Trophoblast cell (in vitro differentiated cells and primary cell): Measurements from ENCODE around the gene ADRM1.

Experiments used
- DNase-seq, 2 donors: peaks; one replicate each; pipeline ENCODE4 v3.0.0-alpha.2; 2016
- H2AFZ ChIP-seq: 2 replicates; pipeline ENCODE4 v1.6.1; 2013; ENCODE audit warnings: low read length, moderate library complexity, mild to moderate bottlenecking; ENCODE audit not compliant: insufficient read depth, poor library complexity
- H2AK5ac ChIP-seq: 2 replicates; pipeline ENCODE4 v1.6.1; 2013; ENCODE audit warnings: mild to moderate bottlenecking, low read length
- H2BK120ac ChIP-seq: 2 replicates; pipeline ENCODE4 v1.6.1; 2013; ENCODE audit warnings: low read length, mild to moderate bottlenecking, moderate library complexity; ENCODE audit not compliant: insufficient read depth, poor library complexity
- H2BK12ac ChIP-seq: 2 replicates; pipeline ENCODE4 v1.6.1; 2013; ENCODE audit warnings: mild to moderate bottlenecking, low read length, moderate library complexity
- H2BK5ac ChIP-seq: 2 replicates; pipeline ENCODE4 v1.6.1; 2013; ENCODE audit warnings: low read length, low read depth, moderate library complexity, mild to moderate bottlenecking; ENCODE audit not compliant: poor library complexity
- H3K14ac ChIP-seq: 2 replicates; pipeline ENCODE4 v1.6.1; 2013; ENCODE audit warnings: mild to moderate bottlenecking, low read length
- H3K18ac ChIP-seq: 2 replicates; pipeline ENCODE4 v1.6.1; 2013; ENCODE audit warnings: mild to moderate bottlenecking, low read length
- H3K23ac ChIP-seq: 2 replicates; pipeline ENCODE4 v1.6.1; 2013; ENCODE audit warnings: low read length
- H3K27ac ChIP-seq: 2 replicates; pipeline ENCODE4 v1.5.1; 2013; ENCODE audit warnings: low read depth, mild to moderate bottlenecking, inconsistent platforms, low read length, moderate library complexity
- H3K27me3 ChIP-seq: 2 replicates; pipeline ENCODE4 v1.6.1; 2013; ENCODE audit warnings: inconsistent platforms, mild to moderate bottlenecking, low read length, moderate library complexity; ENCODE audit not compliant: insufficient read depth
- H3K36me3 ChIP-seq, 2 experiments: 1 replicate in 1 of 2; 2 replicates in 1 of 2; pipeline ENCODE4 v1.6.1; 2013; ENCODE audit warnings: low read length in 2 of 2, mild to moderate bottlenecking in 2 of 2, moderate library complexity in 1 of 2; ENCODE audit not compliant: insufficient read depth in 2 of 2, control insufficient read depth in 1 of 2
- H3K4ac ChIP-seq: 2 replicates; pipeline ENCODE4 v1.6.1; 2013; ENCODE audit warnings: low read depth, mild to moderate bottlenecking, low read length, moderate library complexity
- H3K4me1 ChIP-seq, 2 experiments: 1 replicate in 1 of 2; 2 replicates in 1 of 2; pipeline ENCODE4 v1.6.1; 2013; ENCODE audit warnings: low read length in 2 of 2, mild to moderate bottlenecking in 2 of 2, moderate library complexity in 1 of 2; ENCODE audit not compliant: insufficient read depth in 2 of 2, control insufficient read depth in 1 of 2
- H3K4me2 ChIP-seq: 2 replicates; pipeline ENCODE4 v1.6.1; 2013; ENCODE audit warnings: inconsistent platforms, mild to moderate bottlenecking, low read length, moderate library complexity
- H3K4me3 ChIP-seq: 2 replicates; pipeline ENCODE4 v1.5.1; 2013; ENCODE audit warnings: mild to moderate bottlenecking, low read depth, low read length, inconsistent platforms
- H3K79me1 ChIP-seq: one replicate; pipeline ENCODE4 v1.6.1; 2013; ENCODE audit warnings: low read length
- H3K79me2 ChIP-seq: 2 replicates; pipeline ENCODE4 v1.6.1; 2013; ENCODE audit warnings: low read length, mild to moderate bottlenecking; ENCODE audit not compliant: control insufficient read depth, insufficient read depth, poor library complexity
- H3K9ac ChIP-seq: 2 replicates; pipeline ENCODE4 v1.6.1; 2013; ENCODE audit warnings: mild to moderate bottlenecking, low read length
- H3K9me3 ChIP-seq: 2 replicates; pipeline ENCODE4 v1.6.1; 2013; ENCODE audit warnings: low read depth, mild to moderate bottlenecking, control low read depth, inconsistent platforms, low read length; ENCODE audit not compliant: insufficient read depth
- H4K12ac ChIP-seq: 2 replicates; pipeline ENCODE4 v1.6.1; 2013; ENCODE audit warnings: low read depth, mild to moderate bottlenecking, low read length, moderate library complexity
- H4K8ac ChIP-seq: 2 replicates; pipeline ENCODE4 v1.6.1; 2013; ENCODE audit warnings: low read depth, mild to moderate bottlenecking, low read length, moderate library complexity
- H4K91ac ChIP-seq: one replicate; pipeline ENCODE4 v1.6.1; 2013; ENCODE audit warnings: low read depth, mild to moderate bottlenecking, low read length, moderate library complexity
- WGBS: extraction: QIAGEN DNeasy Blood & Tissue Kit; methylation state at CpG from one replicate; pipeline ENCODE4 v1.1.7; 2013; ENCODE audit warnings: missing lambda C conversion rate; ENCODE audit not compliant: insufficient read length, insufficient coverage; ENCODE audit errors: extremely low coverage; 5-methylcytosine and 5-hydroxymethylcytosine counted together

The ADRM1 gene

DNA sequence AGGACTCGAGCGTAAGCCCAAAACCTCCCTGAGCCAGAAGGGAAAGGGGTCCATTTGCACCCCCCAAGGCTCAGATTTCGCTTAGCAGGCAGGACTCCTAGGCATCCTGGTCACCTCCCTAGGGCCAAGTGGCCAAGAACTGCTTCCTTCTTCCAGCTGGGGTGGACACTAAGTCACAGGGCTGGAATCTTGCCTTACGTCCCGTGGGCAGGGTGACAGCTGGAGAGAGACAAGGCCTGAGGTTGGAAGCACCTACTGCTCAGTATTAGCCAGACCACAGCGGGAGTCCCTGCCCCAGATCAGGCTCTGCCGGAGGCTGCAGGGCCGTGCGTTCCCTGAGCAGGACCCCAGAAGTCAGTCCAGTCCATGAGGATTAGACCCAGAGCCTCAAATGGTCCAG lies 44.6 kb downstream of the ADRM1 start:
- H2AK5ac ChIP-seq, result no peak overlapping the region
- no CpG with 5 or more reads among the region's 9 CpGs for WGBS
- no peak overlapping the region for H4K8ac ChIP-seq
- no peak overlapping the region for H4K12ac ChIP-seq
- no peak overlapping the region for H2BK12ac ChIP-seq
- H3K36me3 ChIP-seq, result peaks cover 62 to 72% of the 10 kb centered on the region in 2 experiments
- no peak overlapping the region for H4K91ac ChIP-seq
- no peak overlapping the region for H2AFZ ChIP-seq
- H3K4me2 ChIP-seq, result no peak overlapping the region
- H3K27me3 ChIP-seq, result no peaks in the 10 kb centered on the region
- no peak overlapping the region for H3K4me3 ChIP-seq
- H3K14ac ChIP-seq, result no peak overlapping the region
- H3K18ac ChIP-seq, result no peak overlapping the region
- H3K79me1 ChIP-seq, result no peaks in the 10 kb centered on the region
- no peak for DNase-seq
- H3K9me3 ChIP-seq, result peaks cover 1% of the 10 kb centered on the region
- H3K4ac ChIP-seq, result no peak overlapping the region
- H3K23ac ChIP-seq, result no peak overlapping the region
- no peak overlapping the region for H2BK120ac ChIP-seq
- H3K4me1 ChIP-seq, result peaks cover 9 to 10% of the 10 kb centered on the region in 2 experiments
- no peak overlapping the region for H3K9ac ChIP-seq
- H3K27ac ChIP-seq, result no peak overlapping the region
- H2BK5ac ChIP-seq, result no peak overlapping the region
- H3K79me2 ChIP-seq, result no peaks in the 10 kb centered on the region

- H2AK5ac ChIP-seq, result no peak overlapping the region
- no peak overlapping the region for H4K12ac ChIP-seq
- H3K27ac ChIP-seq, result no peak overlapping the region
- H2BK5ac ChIP-seq, result no peak overlapping the region
- no peak overlapping the region for H3K4me3 ChIP-seq
- H3K9me3 ChIP-seq, result peaks cover 1% of the 10 kb centered on the region
- H3K27me3 ChIP-seq, result no peaks in the 10 kb centered on the region
- no peak overlapping the region for H4K8ac ChIP-seq
- no peak overlapping the region for H4K91ac ChIP-seq
- H3K14ac ChIP-seq, result no peak overlapping the region
- DNase-seq, result no peak
- H3K4me1 ChIP-seq, result peaks cover 9 to 10% of the 10 kb centered on the region in 2 experiments
- H3K36me3 ChIP-seq, result peaks cover 71 to 79% of the 10 kb centered on the region in 2 experiments
- no peak overlapping the region for H2BK12ac ChIP-seq
- no peak overlapping the region for H3K4ac ChIP-seq
- no peak overlapping the region for H3K9ac ChIP-seq
- no peak overlapping the region for H3K18ac ChIP-seq
- no peak overlapping the region for H3K4me2 ChIP-seq
- no peaks in the 10 kb centered on the region for H3K79me2 ChIP-seq
- H3K79me1 ChIP-seq, result no peaks in the 10 kb centered on the region
- H2AFZ ChIP-seq, result no peak overlapping the region
- no peak overlapping the region for H2BK120ac ChIP-seq
- no peak overlapping the region for H3K23ac ChIP-seq
- WGBS, result no CpG with 5 or more reads among the region's 1 CpG
These were observed 45.8 kb downstream of the ADRM1 start for GRCh38 chr20:62348604-62349003.

GRCh38 chr20:62349556-62350097 lies 46.8 kb downstream of the ADRM1 start:
- Histone ChIP-seq H2BK12ac (no peak overlapping the region), H3K27me3 (no peaks in the 10 kb centered on the region), H3K9me3 (peaks cover 1% of the 10 kb centered on the region), H3K4me2 (no peak overlapping the region), H3K23ac (no peak overlapping the region), H2AFZ (no peak overlapping the region), H3K79me2 (peaks cover 4% of the 10 kb centered on the region), H3K9ac (no peak overlapping the region), H3K79me1 (peaks cover under 1% of the 10 kb centered on the region), H4K12ac (no peak overlapping the region), H2BK5ac (no peak overlapping the region), H4K91ac (no peak overlapping the region), H3K4ac (no peak overlapping the region), H3K14ac (no peak overlapping the region), H2BK120ac (no peak overlapping the region), H4K8ac (no peak overlapping the region), H3K18ac (no peak overlapping the region), H3K4me3 (no peak overlapping the region), H2AK5ac (no peak overlapping the region), H3K4me1 (peaks cover 13 to 14% of the 10 kb centered on the region in 2 experiments), H3K36me3 (peaks cover 74% of the 10 kb centered on the region in 2 experiments), H3K27ac (no peak overlapping the region)
- DNase-seq, result no peak
- no CpG with 5 or more reads among the region's 7 CpGs for WGBS

GRCh38 chr20:62350098-62350628 lies 47.4 kb downstream of the ADRM1 start:
- H3K79me2 ChIP-seq, result peaks cover 8% of the 10 kb centered on the region
- H3K23ac ChIP-seq, result no peak overlapping the region
- peak overlapping the region; percentile 4 for H3K14ac ChIP-seq
- peaks cover 5% of the 10 kb centered on the region for H3K79me1 ChIP-seq
- peak overlapping the region; percentile 10 for H2BK120ac ChIP-seq
- H2AK5ac ChIP-seq, result no peak overlapping the region
- WGBS, result no CpG with 5 or more reads among the region's 16 CpGs
- no peaks in the 10 kb centered on the region for H3K27me3 ChIP-seq
- peaks cover 4% of the 10 kb centered on the region for H3K9me3 ChIP-seq
- peak overlapping the region; percentile 34 for H2BK12ac ChIP-seq
- H3K4ac ChIP-seq, result peak overlapping the region; percentile 23
- no peak overlapping the region for H3K9ac ChIP-seq
- H2BK5ac ChIP-seq, result no peak overlapping the region
- no peak overlapping the region for H4K12ac ChIP-seq
- no peak overlapping the region for H4K91ac ChIP-seq
- H3K4me3 ChIP-seq, result no peak overlapping the region
- H3K4me2 ChIP-seq, result no peak overlapping the region
- H3K36me3 ChIP-seq, result peaks cover 71 to 79% of the 10 kb centered on the region in 2 experiments
- no peak overlapping the region for H4K8ac ChIP-seq
- peaks cover 18% of the 10 kb centered on the region in 2 experiments for H3K4me1 ChIP-seq
- H2AFZ ChIP-seq, result no peak overlapping the region
- DNase-seq, result peak; percentile 84 to 86
- peak overlapping the region; percentile 34 for H3K18ac ChIP-seq
- H3K27ac ChIP-seq, result peak overlapping the region; percentile 51
